HG03432 (cell line): ENCODE results near the gene NUP214.

ENCODE experiments used
- ATAC-seq: cut with Tn5 transposase; IDR thresholded peaks from one replicate; pipeline ENCODE4 v1.9.1; 2021; ENCODE audit warnings: mild to moderate bottlenecking, moderate library complexity; ENCODE audit not compliant: unreplicated experiment

Gene NUP214

DNA sequence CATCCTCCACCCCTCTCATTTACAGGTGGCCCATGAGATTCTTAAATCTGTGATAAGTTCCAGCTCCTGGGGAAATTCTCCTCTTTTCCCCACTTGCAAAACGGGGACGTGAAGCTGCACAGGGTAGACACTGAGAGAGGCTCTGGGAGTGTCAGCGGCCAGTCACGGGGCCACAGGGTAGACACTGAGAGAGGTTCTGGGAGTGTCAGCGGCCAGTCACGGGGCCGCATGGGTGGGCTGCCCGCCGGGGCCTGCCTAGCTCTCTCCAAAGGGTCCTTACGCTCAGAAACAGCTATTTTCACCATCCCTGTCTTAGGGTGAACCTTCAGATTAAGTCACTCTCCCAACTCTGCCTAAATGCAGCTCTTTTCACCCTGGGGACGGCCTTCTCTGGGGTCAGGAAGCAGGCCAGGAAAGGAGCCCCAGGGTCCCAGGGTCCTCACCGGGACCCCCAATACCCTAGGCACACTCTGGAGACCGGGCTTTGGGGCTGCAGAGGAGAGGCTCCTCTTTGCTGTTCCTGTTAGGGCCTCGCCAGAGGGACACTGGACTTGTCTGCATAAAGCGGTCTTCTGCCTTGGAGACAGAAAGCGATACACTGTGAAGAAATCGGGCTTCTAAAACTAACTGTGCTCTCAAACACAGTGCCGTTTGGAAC, 149.4 kb downstream of the NUP214 start:
- ATAC-seq = no peak

GRCh38 chr9:131275332-131276093, 150.1 kb downstream of the NUP214 start:
- ATAC-seq = no peak

DNA sequence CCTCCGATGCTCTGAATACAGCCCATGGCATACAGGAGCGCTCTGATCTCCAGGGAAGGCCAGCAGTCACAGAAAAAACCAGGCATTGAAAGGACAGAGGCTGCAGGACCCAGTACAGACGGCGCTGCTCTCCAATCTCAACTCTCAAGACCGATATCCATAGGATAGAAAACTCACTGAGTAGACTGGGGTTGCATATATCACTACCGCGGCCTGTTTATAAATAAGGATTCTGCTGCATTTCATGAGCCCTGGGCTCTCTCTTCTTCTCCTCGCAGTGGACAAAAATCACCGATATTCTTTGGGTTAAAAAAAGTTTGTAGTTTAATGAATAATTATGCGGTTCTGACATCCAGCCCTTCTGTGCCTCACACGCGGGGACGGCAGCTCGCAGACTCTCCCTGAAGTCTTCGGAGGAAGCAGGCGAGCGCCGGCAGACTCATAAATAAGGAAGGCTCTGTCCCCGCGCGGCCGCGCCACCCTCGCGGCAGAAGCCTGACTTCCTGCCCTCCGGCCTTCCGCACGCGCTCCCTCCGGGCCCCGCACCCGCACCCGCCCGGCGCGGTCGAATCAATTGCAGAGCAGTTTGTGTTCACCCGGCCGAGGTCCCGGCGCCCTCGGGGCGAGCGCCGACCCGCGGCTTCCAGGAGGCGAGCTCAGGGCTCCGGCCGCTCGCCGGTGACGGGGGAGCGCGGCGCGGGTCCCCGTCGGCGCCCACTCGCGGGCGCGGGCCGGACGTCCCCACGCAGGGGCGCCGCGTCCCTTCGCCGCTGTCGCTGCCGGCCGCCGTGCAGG, 150.9 kb downstream of the NUP214 start, which contains the start of gene FAM78A:
Gene FAM78A (minus strand): TSS at position 417 of the 795 bp plus-strand sequence. CDS start 331 bp downstream, at position 86.
- no peak for ATAC-seq

GRCh38 chr9:131276891-131277286, 151.5 kb downstream of the NUP214 start:
- no peak for ATAC-seq

GRCh38 chr9:131277287-131277909, 152.0 kb downstream of the NUP214 start:
- no peak for ATAC-seq

DNA sequence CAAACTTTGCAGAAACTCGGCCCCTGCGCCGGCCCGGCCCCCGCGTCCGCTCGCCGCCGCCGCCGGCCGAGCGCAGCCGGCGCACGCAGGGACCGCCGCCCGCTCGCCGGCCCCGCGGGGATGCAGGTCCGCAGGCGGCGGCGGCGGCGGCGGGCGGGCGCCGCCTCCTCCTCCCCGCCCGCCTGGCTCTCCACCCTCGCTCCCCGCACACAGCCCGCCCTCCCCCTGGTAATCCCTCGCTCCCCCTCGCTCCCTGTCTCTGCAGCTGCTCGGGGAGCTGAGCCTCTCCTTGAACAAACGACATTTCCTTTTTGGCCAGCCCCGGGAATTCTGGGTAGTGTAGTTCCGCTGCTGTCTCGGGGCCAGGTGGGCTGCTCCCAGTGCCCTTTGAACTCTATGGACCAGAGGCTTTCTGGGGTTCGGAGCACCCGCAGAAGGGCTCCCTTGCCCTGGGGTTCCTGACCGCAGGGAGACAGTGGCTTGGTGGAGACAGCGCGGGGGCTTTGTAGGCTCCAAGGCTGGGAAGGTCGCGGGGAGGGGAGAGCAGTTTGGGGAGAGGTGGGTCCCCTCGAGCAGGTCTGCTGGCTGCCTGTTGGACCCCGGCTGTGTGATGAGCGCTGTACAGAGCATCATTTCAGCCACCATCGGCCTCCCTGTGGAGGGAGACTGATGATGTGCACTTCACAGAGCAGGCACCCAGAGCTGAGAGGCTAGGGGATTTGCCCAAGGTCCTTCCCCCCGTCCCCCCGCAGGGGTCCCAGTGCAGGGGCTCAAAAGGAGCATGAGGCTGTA, 152.7 kb downstream of the NUP214 start:
- ATAC-seq = no peak

- no peak for ATAC-seq
Observed at GRCh38 chr9:131278702-131279111, 153.3 kb downstream of the NUP214 start.

GRCh38 chr9:131279196-131279862, 153.9 kb downstream of the NUP214 start:
- no peak for ATAC-seq

GRCh38 chr9:131279863-131280570, 154.6 kb downstream of the NUP214 start:
- ATAC-seq = no peak

GRCh38 chr9:131280660-131281059, 155.3 kb downstream of the NUP214 start:
- ATAC-seq = no peak

- ATAC-seq = no peak
Observed at GRCh38 chr9:131281119-131281965, 156.0 kb downstream of the NUP214 start.

GRCh38 chr9:131282175-131282574, 156.8 kb downstream of the NUP214 start:
- ATAC-seq = no peak

GRCh38 chr9:131282688-131283422, 157.5 kb downstream of the NUP214 start:
- no peak for ATAC-seq
